Measurements from ENCODE around the gene SLCO2A1. TPM values are rescaled to one million over a fixed set of nuclear protein-coding genes. Genes with fewer than 3 reads are reported as not detected.

SLCO2A1 gene
- total RNA-seq, 1 donor from 2014 or later = 2.5 TPM

GRCh38 chr3:133924041-133924440 lies 105.7 kb downstream of the SLCO2A1 start:
- Histone ChIP-seq H3K27me3 (ENCODE audit: control insufficient read depth, insufficient read depth, low read length) (peaks cover 2% of the 10 kb centered on the region), H3K4me3 (ENCODE audit: low read depth, low read length) (no peak overlapping the region), H3K36me3 (ENCODE audit: control insufficient read depth, insufficient read depth, low read length) (no peaks in the 10 kb centered on the region)
- DNase-seq (ENCODE audit: low read depth) = no peak
- TF ChIP-seq CTCF (IDR thresholded peaks at IDR 0.05; ENCODE audit: insufficient read depth, low read length, poor library complexity, severe bottlenecking) = no peak

- Histone ChIP-seq H3K36me3 (ENCODE audit: control insufficient read depth, insufficient read depth, low read length) (no peaks in the 10 kb centered on the region), H3K4me3 (ENCODE audit: low read depth, low read length) (no peak overlapping the region), H3K27me3 (ENCODE audit: control insufficient read depth, insufficient read depth, low read length) (no peaks in the 10 kb centered on the region)
- DNase-seq (ENCODE audit: low read depth) = no peak
- no peak for TF ChIP-seq CTCF (IDR thresholded peaks at IDR 0.05; ENCODE audit: insufficient read depth, low read length, poor library complexity, severe bottlenecking)
Observed at GRCh38 chr3:133921592-133921991, 108.1 kb downstream of the SLCO2A1 start.

- H3K27me3 ChIP-seq (ENCODE audit: control insufficient read depth, insufficient read depth, low read length) = no peaks in the 10 kb centered on the region
- DNase-seq (ENCODE audit: low read depth) = no peak
- H3K36me3 ChIP-seq (ENCODE audit: control insufficient read depth, insufficient read depth, low read length) = no peaks in the 10 kb centered on the region
- H3K4me3 ChIP-seq (ENCODE audit: low read depth, low read length) = no peak overlapping the region
- no peak for TF ChIP-seq CTCF (IDR thresholded peaks at IDR 0.05; ENCODE audit: insufficient read depth, low read length, poor library complexity, severe bottlenecking)
Observed at GRCh38 chr3:133917144-133917543, 112.6 kb downstream of the SLCO2A1 start.

GRCh38 chr3:133915685-133916658 lies 113.8 kb downstream of the SLCO2A1 start:
- Histone ChIP-seq H3K27me3 (ENCODE audit: control insufficient read depth, insufficient read depth, low read length) (no peaks in the 10 kb centered on the region), H3K4me3 (ENCODE audit: low read depth, low read length) (no peak overlapping the region), H3K36me3 (ENCODE audit: control insufficient read depth, insufficient read depth, low read length) (no peaks in the 10 kb centered on the region)
- TF ChIP-seq CTCF (IDR thresholded peaks at IDR 0.05; ENCODE audit: insufficient read depth, low read length, poor library complexity, severe bottlenecking) = no peak
- DNase-seq (ENCODE audit: low read depth) = no peak

GRCh38 chr3:133914839-133915600 lies 114.7 kb downstream of the SLCO2A1 start:
- Histone ChIP-seq H3K4me3 (ENCODE audit: low read depth, low read length) (no peak overlapping the region), H3K36me3 (ENCODE audit: control insufficient read depth, insufficient read depth, low read length) (no peaks in the 10 kb centered on the region), H3K27me3 (ENCODE audit: control insufficient read depth, insufficient read depth, low read length) (no peaks in the 10 kb centered on the region)
- no peak for DNase-seq (ENCODE audit: low read depth)
- TF ChIP-seq CTCF (IDR thresholded peaks at IDR 0.05; ENCODE audit: insufficient read depth, low read length, poor library complexity, severe bottlenecking) = no peak

Measured in kidney epithelial cell (primary cell).